PC-9 (cell line): ENCODE measurements around the gene CFAP65.

ENCODE experiments used
- EZH2 ChIP-seq: fragments of 200-600 bp; sonication (generic); IDR thresholded peaks from 2 replicates; pipeline ENCODE4 v1.8.0; 2017; ENCODE audit warnings: antibody characterized with exemption, low read depth
- TF ChIP-seq, protein P1 (sequence below): fragments of 200-600 bp; sonication (generic); conservative IDR thresholded peaks from 2 replicates; pipeline ENCODE4 v1.6.1; 2017; ENCODE audit warnings: mixed run types, antibody characterized with exemption, mild to moderate bottlenecking, moderate library complexity

DNA sequence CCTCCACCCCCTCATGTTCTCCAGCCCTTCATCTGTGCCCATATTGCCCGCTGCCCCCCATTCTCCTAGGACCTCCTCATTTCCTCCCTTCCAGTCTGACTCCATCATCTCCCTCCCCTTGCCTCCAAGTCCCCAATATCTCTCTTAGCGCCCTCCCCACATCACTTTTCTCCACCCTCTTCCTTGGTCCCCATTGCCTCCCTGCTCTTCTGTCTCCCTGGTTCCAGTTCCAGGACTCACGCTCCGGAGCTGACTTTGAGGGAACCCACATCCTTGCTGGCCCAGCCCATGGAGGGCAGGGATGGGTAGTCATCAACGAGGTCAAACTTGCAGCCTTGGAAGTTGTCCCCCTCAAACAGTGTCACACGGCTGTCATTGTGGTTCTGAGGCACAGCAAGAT lies 50.7 kb downstream of the CFAP65 start:
- TF ChIP-seq, protein P1, sequence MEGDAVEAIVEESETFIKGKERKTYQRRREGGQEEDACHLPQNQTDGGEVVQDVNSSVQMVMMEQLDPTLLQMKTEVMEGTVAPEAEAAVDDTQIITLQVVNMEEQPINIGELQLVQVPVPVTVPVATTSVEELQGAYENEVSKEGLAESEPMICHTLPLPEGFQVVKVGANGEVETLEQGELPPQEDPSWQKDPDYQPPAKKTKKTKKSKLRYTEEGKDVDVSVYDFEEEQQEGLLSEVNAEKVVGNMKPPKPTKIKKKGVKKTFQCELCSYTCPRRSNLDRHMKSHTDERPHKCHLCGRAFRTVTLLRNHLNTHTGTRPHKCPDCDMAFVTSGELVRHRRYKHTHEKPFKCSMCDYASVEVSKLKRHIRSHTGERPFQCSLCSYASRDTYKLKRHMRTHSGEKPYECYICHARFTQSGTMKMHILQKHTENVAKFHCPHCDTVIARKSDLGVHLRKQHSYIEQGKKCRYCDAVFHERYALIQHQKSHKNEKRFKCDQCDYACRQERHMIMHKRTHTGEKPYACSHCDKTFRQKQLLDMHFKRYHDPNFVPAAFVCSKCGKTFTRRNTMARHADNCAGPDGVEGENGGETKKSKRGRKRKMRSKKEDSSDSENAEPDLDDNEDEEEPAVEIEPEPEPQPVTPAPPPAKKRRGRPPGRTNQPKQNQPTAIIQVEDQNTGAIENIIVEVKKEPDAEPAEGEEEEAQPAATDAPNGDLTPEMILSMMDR = no peak
- TF ChIP-seq EZH2 = no peak
